ENCODE data around the gene BBS12.

Gene BBS12

GRCh38 chr4:122739174-122739573 is 6.7 kb downstream of the BBS12 start:
- H3K4me1 ChIP-seq (ENCODE audit: low read depth, poor library complexity, severe bottlenecking), result peaks cover 5% of the 10 kb centered on the region
- H3K4me3 ChIP-seq (IDR thresholded peaks at IDR 0.05; ENCODE audit: insufficient read depth, low read depth, low read length), result no peak overlapping the region
- H3K4me2 ChIP-seq, result no peak overlapping the region
- no peaks in the 10 kb centered on the region for H3K27me3 ChIP-seq (ENCODE audit: insufficient read depth, low read depth)
- H3K36me3 ChIP-seq (ENCODE audit: insufficient read depth), result no peaks in the 10 kb centered on the region
- H4K20me1 ChIP-seq (ENCODE audit: insufficient read depth), result no peaks in the 10 kb centered on the region
- TF ChIP-seq CTCF (conservative IDR thresholded peaks at IDR 0.05; ENCODE audit: low read depth, low read length), result no peak
- no peaks in the 10 kb centered on the region for H3K79me2 ChIP-seq (ENCODE audit: insufficient read depth, low read depth)
- no peak overlapping the region for H3K27ac ChIP-seq
- no peak overlapping the region for H2AFZ ChIP-seq (ENCODE audit: low read depth)
- no peak overlapping the region for H3K9ac ChIP-seq

GRCh38 chr4:122742933-122743829 is 10.7 kb downstream of the BBS12 start:
- Histone ChIP-seq H3K36me3 (ENCODE audit: insufficient read depth) (no peaks in the 10 kb centered on the region), H3K4me2 (no peak overlapping the region), H3K79me2 (ENCODE audit: insufficient read depth, low read depth) (no peaks in the 10 kb centered on the region), H3K4me3 (IDR thresholded peaks at IDR 0.05; ENCODE audit: insufficient read depth, low read depth, low read length) (no peak overlapping the region), H2AFZ (ENCODE audit: low read depth) (no peak overlapping the region), H3K9ac (no peak overlapping the region), H3K27me3 (ENCODE audit: insufficient read depth, low read depth) (no peaks in the 10 kb centered on the region), H4K20me1 (ENCODE audit: insufficient read depth) (no peaks in the 10 kb centered on the region), H3K27ac (no peak overlapping the region), H3K4me1 (ENCODE audit: low read depth, poor library complexity, severe bottlenecking) (peaks cover 17% of the 10 kb centered on the region)
- TF ChIP-seq CTCF (conservative IDR thresholded peaks at IDR 0.05; ENCODE audit: low read depth, low read length), result no peak

GRCh38 chr4:122744229-122744628 is 11.7 kb downstream of the BBS12 start:
- H3K27ac ChIP-seq, result no peak overlapping the region
- no peaks in the 10 kb centered on the region for H3K36me3 ChIP-seq (ENCODE audit: insufficient read depth)
- no peak overlapping the region for H3K4me3 ChIP-seq (IDR thresholded peaks at IDR 0.05; ENCODE audit: insufficient read depth, low read depth, low read length)
- H3K79me2 ChIP-seq (ENCODE audit: insufficient read depth, low read depth), result no peaks in the 10 kb centered on the region
- no peaks in the 10 kb centered on the region for H3K27me3 ChIP-seq (ENCODE audit: insufficient read depth, low read depth)
- TF ChIP-seq CTCF (conservative IDR thresholded peaks at IDR 0.05; ENCODE audit: low read depth, low read length), result no peak
- H3K9ac ChIP-seq, result no peak overlapping the region
- H4K20me1 ChIP-seq (ENCODE audit: insufficient read depth), result no peaks in the 10 kb centered on the region
- H3K4me1 ChIP-seq (ENCODE audit: low read depth, poor library complexity, severe bottlenecking), result peaks cover 17% of the 10 kb centered on the region
- no peak overlapping the region for H2AFZ ChIP-seq (ENCODE audit: low read depth)
- H3K4me2 ChIP-seq, result no peak overlapping the region

GRCh38 chr4:122746485-122746965 is 14.0 kb downstream of the BBS12 start:
- H3K9ac ChIP-seq, result no peak overlapping the region
- no peaks in the 10 kb centered on the region for H3K36me3 ChIP-seq (ENCODE audit: insufficient read depth)
- H3K27ac ChIP-seq, result no peak overlapping the region; the same call in 1 of the 2 replicates
- no peaks in the 10 kb centered on the region for H3K79me2 ChIP-seq (ENCODE audit: insufficient read depth, low read depth)
- peak overlapping the region; percentile 35; the same call in 1 of the 2 replicates for H2AFZ ChIP-seq (ENCODE audit: low read depth)
- H3K27me3 ChIP-seq (ENCODE audit: insufficient read depth, low read depth), result no peaks in the 10 kb centered on the region
- peak overlapping the region; percentile 15; the same call in 1 of the 2 replicates for H3K4me2 ChIP-seq
- H3K4me3 ChIP-seq (IDR thresholded peaks at IDR 0.05; ENCODE audit: insufficient read depth, low read depth, low read length), result no peak overlapping the region
- H3K4me1 ChIP-seq (ENCODE audit: low read depth, poor library complexity, severe bottlenecking), result peaks cover 17% of the 10 kb centered on the region
- no peak for TF ChIP-seq CTCF (conservative IDR thresholded peaks at IDR 0.05; ENCODE audit: low read depth, low read length)
- no peaks in the 10 kb centered on the region for H4K20me1 ChIP-seq (ENCODE audit: insufficient read depth)

All from KMS-11 (cell line).